Fibroblast of lung (primary cell): ENCODE results near the gene OVOL3.

Source experiments
- CTCF ChIP-seq, 2 donors: IDR thresholded peaks in 1 of 2; conservative IDR thresholded peaks in 1 of 2; 1 replicate in 1 of 2; 2 replicates in 1 of 2; pipeline ENCODE4 v1.5.1; 2011 to 2012; ENCODE audit warnings: low read length in 2 of 2, control low read depth in 1 of 2, inconsistent platforms in 1 of 2, low read depth in 1 of 2, mild to moderate bottlenecking in 1 of 2
- EZH2 ChIP-seq: IDR thresholded peaks from 2 replicates; pipeline ENCODE4 v1.5.1; 2012; ENCODE audit warnings: low read length, control low read depth, mild to moderate bottlenecking; ENCODE audit errors: missing control alignments

GRCh38 chr19:36152352-36153091 lies 41.6 kb downstream of the OVOL3 start, which contains the start of gene COX7A1:
- TF ChIP-seq CTCF (conservative IDR thresholded peaks at IDR 0.05 in 1 of 2, IDR thresholded peaks at IDR 0.05 in 1 of 2; ENCODE audit: low read depth in 1 of 2, low read length in 2 of 2), result no peak
- no peak for TF ChIP-seq EZH2
